Measurements from ENCODE around the gene BCL2L2.
"Not testable (repeated sequence)": the region's sequence is repeated elsewhere in the genome, so short reads cannot be mapped to it uniquely, and the experiment has no call there.

The BCL2L2 gene

GRCh38 chr14:23306412-23307145 is at the start of gene BCL2L2:
Gene BCL2L2, plus strand, starts transcription at chr14:23306833. Its CDS starts 935 bp downstream, at chr14:23307768.
- peaks cover 39% of the 10 kb centered on the region for H3K27me3 Mint-ChIP-seq
- H3K4me1 Mint-ChIP-seq, result peaks cover 12% of the 10 kb centered on the region
- H3K9me3 Mint-ChIP-seq, result no peaks in the 10 kb centered on the region
- DNase-seq (ENCODE audit: low spot score in 2 of 2), result no peak
- peak within 1 kb of the TSS; percentile 22 for H3K4me3 Mint-ChIP-seq
- peaks cover 7% of the 10 kb centered on the region for H3K36me3 Mint-ChIP-seq (ENCODE audit: insufficient read depth)
- peak within 1 kb of the TSS; percentile 76 for H3K27ac Mint-ChIP-seq (ENCODE audit: low read depth)
- no peak for ATAC-seq (replicated peaks; ENCODE audit: extremely low read depth, poor library complexity, severe bottlenecking)

- Mint-ChIP-seq H3K27ac (ENCODE audit: low read depth) (no peak overlapping the region), H3K4me3 (no peak overlapping the region), H3K4me1 (no peaks in the 10 kb centered on the region), H3K9me3 (no peaks in the 10 kb centered on the region), H3K27me3 (peaks cover 71% of the 10 kb centered on the region), H3K36me3 (ENCODE audit: insufficient read depth) (no peaks in the 10 kb centered on the region)
- no peak for DNase-seq (ENCODE audit: low spot score in 2 of 2)
- no peak for ATAC-seq (replicated peaks; ENCODE audit: extremely low read depth, poor library complexity, severe bottlenecking)
Measured at GRCh38 chr14:23258256-23258655, 48.4 kb upstream of the BCL2L2 start.

GRCh38 chr14:23259426-23259825 is 47.2 kb upstream of the BCL2L2 start:
- ATAC-seq (replicated peaks; ENCODE audit: extremely low read depth, poor library complexity, severe bottlenecking), result no peak
- Mint-ChIP-seq H3K9me3 (no peaks in the 10 kb centered on the region), H3K4me3 (no peak overlapping the region), H3K27ac (ENCODE audit: low read depth) (no peak overlapping the region), H3K27me3 (peaks cover 72% of the 10 kb centered on the region), H3K4me1 (no peaks in the 10 kb centered on the region), H3K36me3 (ENCODE audit: insufficient read depth) (no peaks in the 10 kb centered on the region)
- no peak for DNase-seq (ENCODE audit: low spot score in 2 of 2)

GRCh38 chr14:23260849-23261248 is 45.8 kb upstream of the BCL2L2 start:
- ATAC-seq (replicated peaks; ENCODE audit: extremely low read depth, poor library complexity, severe bottlenecking); H3K27ac Mint-ChIP-seq (ENCODE audit: low read depth); H3K4me1 Mint-ChIP-seq; H3K9me3 Mint-ChIP-seq; H3K36me3 Mint-ChIP-seq (ENCODE audit: insufficient read depth); H3K4me3 Mint-ChIP-seq; DNase-seq (ENCODE audit: low spot score in 2 of 2): not testable (repeated sequence)
- H3K27me3 Mint-ChIP-seq, result peaks cover 86% of the 10 kb centered on the region

GRCh38 chr14:23269193-23269592 is 37.4 kb upstream of the BCL2L2 start:
- peaks cover 1% of the 10 kb centered on the region for H3K36me3 Mint-ChIP-seq (ENCODE audit: insufficient read depth)
- ATAC-seq (replicated peaks; ENCODE audit: extremely low read depth, poor library complexity, severe bottlenecking), result no peak
- DNase-seq (ENCODE audit: low spot score in 2 of 2), result no peak
- H3K9me3 Mint-ChIP-seq, result no peaks in the 10 kb centered on the region
- no peaks in the 10 kb centered on the region for H3K4me1 Mint-ChIP-seq
- H3K27me3 Mint-ChIP-seq, result peaks cover 17% of the 10 kb centered on the region
- H3K27ac Mint-ChIP-seq (ENCODE audit: low read depth), result no peak overlapping the region
- H3K4me3 Mint-ChIP-seq, result no peak overlapping the region

- H3K27ac Mint-ChIP-seq (ENCODE audit: low read depth), result no peak overlapping the region
Measured at GRCh38 chr14:23275412-23275811, 31.2 kb upstream of the BCL2L2 start.

GRCh38 chr14:23277189-23277588 is 29.4 kb upstream of the BCL2L2 start:
- no peaks in the 10 kb centered on the region for H3K9me3 Mint-ChIP-seq
- peaks cover 4% of the 10 kb centered on the region for H3K4me1 Mint-ChIP-seq
- H3K27ac Mint-ChIP-seq (ENCODE audit: low read depth), result no peak overlapping the region
- no peak for DNase-seq (ENCODE audit: low spot score in 2 of 2)
- H3K27me3 Mint-ChIP-seq, result no peaks in the 10 kb centered on the region
- no peak overlapping the region for H3K4me3 Mint-ChIP-seq
- H3K36me3 Mint-ChIP-seq (ENCODE audit: insufficient read depth), result peaks cover 2% of the 10 kb centered on the region
- ATAC-seq (replicated peaks; ENCODE audit: extremely low read depth, poor library complexity, severe bottlenecking), result no peak

More at GRCh38 chr14:23275412-23275811, 31.2 kb upstream of the BCL2L2 start:
- H3K27me3 Mint-ChIP-seq, result no peaks in the 10 kb centered on the region
- peaks cover 2% of the 10 kb centered on the region for H3K36me3 Mint-ChIP-seq (ENCODE audit: insufficient read depth)
- peaks cover 4% of the 10 kb centered on the region for H3K4me1 Mint-ChIP-seq
- ATAC-seq (replicated peaks; ENCODE audit: extremely low read depth, poor library complexity, severe bottlenecking) (no peak), DNase-seq (ENCODE audit: low spot score in 2 of 2) (no peak)
- no peak overlapping the region for H3K4me3 Mint-ChIP-seq
- H3K9me3 Mint-ChIP-seq, result no peaks in the 10 kb centered on the region

GRCh38 chr14:23277928-23278327 is 28.7 kb upstream of the BCL2L2 start:
- DNase-seq (ENCODE audit: low spot score in 2 of 2); H3K27me3 Mint-ChIP-seq; H3K4me3 Mint-ChIP-seq; H3K4me1 Mint-ChIP-seq; H3K27ac Mint-ChIP-seq (ENCODE audit: low read depth); H3K36me3 Mint-ChIP-seq (ENCODE audit: insufficient read depth); H3K9me3 Mint-ChIP-seq; ATAC-seq (replicated peaks; ENCODE audit: extremely low read depth, poor library complexity, severe bottlenecking): not testable (repeated sequence)

GRCh38 chr14:23281247-23281646 is 25.4 kb upstream of the BCL2L2 start:
- Mint-ChIP-seq H3K36me3 (ENCODE audit: insufficient read depth) (peaks cover 10% of the 10 kb centered on the region), H3K4me3 (no peak overlapping the region), H3K4me1 (peaks cover 19% of the 10 kb centered on the region), H3K9me3 (no peaks in the 10 kb centered on the region), H3K27me3 (no peaks in the 10 kb centered on the region), H3K27ac (ENCODE audit: low read depth) (no peak overlapping the region)
- ATAC-seq (replicated peaks; ENCODE audit: extremely low read depth, poor library complexity, severe bottlenecking) (no peak), DNase-seq (ENCODE audit: low spot score in 2 of 2) (no peak)

GRCh38 chr14:23284654-23285529 is 21.7 kb upstream of the BCL2L2 start:
- Mint-ChIP-seq H3K4me1 (peaks cover 15% of the 10 kb centered on the region), H3K36me3 (ENCODE audit: insufficient read depth) (peaks cover 8% of the 10 kb centered on the region), H3K27me3 (no peaks in the 10 kb centered on the region), H3K4me3 (peak overlapping the region; percentile 90), H3K27ac (ENCODE audit: low read depth) (peak overlapping the region; percentile 87), H3K9me3 (no peaks in the 10 kb centered on the region)
- no peak for ATAC-seq (replicated peaks; ENCODE audit: extremely low read depth, poor library complexity, severe bottlenecking)
- DNase-seq (ENCODE audit: low spot score in 2 of 2), result no peak

- Mint-ChIP-seq H3K4me3 (peak overlapping the region; percentile 90), H3K9me3 (no peaks in the 10 kb centered on the region), H3K36me3 (ENCODE audit: insufficient read depth) (peaks cover 8% of the 10 kb centered on the region), H3K27me3 (no peaks in the 10 kb centered on the region), H3K4me1 (peaks cover 15% of the 10 kb centered on the region), H3K27ac (ENCODE audit: low read depth) (peak overlapping the region; percentile 87)
- no peak for DNase-seq (ENCODE audit: low spot score in 2 of 2)
- peak; percentile 38 for ATAC-seq (replicated peaks; ENCODE audit: extremely low read depth, poor library complexity, severe bottlenecking)
Measured at GRCh38 chr14:23285530-23286019, 21.1 kb upstream of the BCL2L2 start.

- Mint-ChIP-seq H3K27ac (ENCODE audit: low read depth) (peak within 1 kb of the TSS; percentile 87), H3K9me3 (no peaks in the 10 kb centered on the region), H3K36me3 (ENCODE audit: insufficient read depth) (peaks cover 8% of the 10 kb centered on the region), H3K27me3 (no peaks in the 10 kb centered on the region), H3K4me1 (peaks cover 15% of the 10 kb centered on the region), H3K4me3 (peak within 1 kb of the TSS; percentile 90)
- DNase-seq (ENCODE audit: low spot score in 2 of 2), result peak; percentile 94 to 95
- peak; percentile 98 for ATAC-seq (replicated peaks; ENCODE audit: extremely low read depth, poor library complexity, severe bottlenecking)
Measured at GRCh38 chr14:23286020-23286901, 20.4 kb upstream of the BCL2L2 start, which contains the start of gene HOMEZ. Gene HOMEZ, minus strand, starts transcription at chr14:23286132. Its CDS starts 180 bp downstream, at chr14:23285952.

All from central memory CD8-positive, alpha-beta T cell (primary cell).